GM23338 (cell line): ENCODE measurements around the gene RAP1GAP2. TPM values are rescaled to one million over a fixed set of nuclear protein-coding genes. Genes with fewer than 3 reads are reported as not detected.

ENCODE experiments used
- ATAC-seq: fragments of 200-7000 bp; cut with Tn5 transposase; 3 replicates; pipeline ENCODE4 v1.9.1; 2020
- DNase-seq: peaks from one replicate; pipeline ENCODE4 v3.0.0-alpha.2; 2015; ENCODE audit warnings: low spot score
- H2AFZ ChIP-seq: fragments of 200-600 bp; sonication (generic); 2 replicates; pipeline ENCODE4 v1.8.0; 2016; ENCODE audit warnings: antibody characterized with exemption, mild to moderate bottlenecking, moderate library complexity
- H3F3A ChIP-seq: fragments of 200-600 bp; sonication (generic); replicated peaks from 2 replicates; pipeline ENCODE4 v1.8.0; 2017; ENCODE audit warnings: antibody characterized with exemption, mixed run types, low read depth
- H3K27ac ChIP-seq: fragments of 200-600 bp; sonication (generic); 2 replicates; pipeline ENCODE4 v1.6.1; 2016; ENCODE audit warnings: low read depth
- H3K27me3 ChIP-seq: fragments of 200-600 bp; sonication (generic); 2 replicates; pipeline ENCODE4 v1.8.0; 2016; ENCODE audit warnings: mild to moderate bottlenecking, mixed run types, moderate library complexity; ENCODE audit not compliant: insufficient read depth
- H3K36me3 ChIP-seq: fragments of 200-600 bp; sonication (generic); 2 replicates; pipeline ENCODE4 v1.8.0; 2016; ENCODE audit warnings: mild to moderate bottlenecking; ENCODE audit not compliant: insufficient read depth
- H3K4me1 ChIP-seq: fragments of 200-600 bp; sonication (generic); 2 replicates; pipeline ENCODE4 v1.8.0; 2016; ENCODE audit warnings: mild to moderate bottlenecking, moderate library complexity; ENCODE audit not compliant: insufficient read depth
- H3K4me2 ChIP-seq: fragments of 200-600 bp; sonication (generic); 2 replicates; pipeline ENCODE4 v1.7.1; 2017; ENCODE audit warnings: mixed run types
- H3K4me3 ChIP-seq: fragments of 200-600 bp; sonication (generic); 2 replicates; pipeline ENCODE4 v1.6.1; 2016; ENCODE audit warnings: mixed run types
- H3K79me2 ChIP-seq: fragments of 200-600 bp; sonication (generic); replicated peaks from 2 replicates; pipeline ENCODE4 v1.8.0; 2017; ENCODE audit warnings: mild to moderate bottlenecking; ENCODE audit not compliant: insufficient read depth
- H3K9me2 ChIP-seq: fragments of 200-600 bp; sonication (generic); 2 replicates; pipeline ENCODE4 v1.8.0; 2017; ENCODE audit not compliant: insufficient read depth
- H4K20me1 ChIP-seq: fragments of 200-600 bp; sonication (generic); replicated peaks from 2 replicates; pipeline ENCODE4 v1.8.0; 2017; ENCODE audit warnings: mild to moderate bottlenecking; ENCODE audit not compliant: insufficient read depth
- H3K27ac Mint-ChIP-seq: 2 replicates; pipeline ENCODE4 v1.8.0; 2020; ENCODE audit warnings: inconsistent platforms, mild to moderate bottlenecking, moderate library complexity, mixed read lengths
- H3K27me3 Mint-ChIP-seq: 3 replicates; pipeline ENCODE4 v1.8.0; 2022; ENCODE audit warnings: low read depth, mild to moderate bottlenecking, moderate library complexity, mixed read lengths, inconsistent platforms; ENCODE audit not compliant: insufficient read depth, poor library complexity
- H3K36me3 Mint-ChIP-seq: 3 replicates; pipeline ENCODE4 v1.8.0; 2021; ENCODE audit warnings: low read depth, mild to moderate bottlenecking, inconsistent platforms, moderate library complexity, mixed read lengths
- H3K4me1 Mint-ChIP-seq: 3 replicates; pipeline ENCODE4 v1.8.0; 2020; ENCODE audit warnings: mild to moderate bottlenecking, inconsistent platforms, mixed read lengths
- H3K4me3 Mint-ChIP-seq: 3 replicates; pipeline ENCODE4 v1.8.0; 2021; ENCODE audit warnings: moderate library complexity, mild to moderate bottlenecking, inconsistent platforms, mixed read lengths
- H3K9me3 Mint-ChIP-seq: 3 replicates; pipeline ENCODE4 v1.8.0; 2020; ENCODE audit warnings: moderate library complexity, mild to moderate bottlenecking, inconsistent platforms, mixed read lengths
- CREB1 ChIP-seq: fragments of 250-450 bp; sonication (Bioruptor Pico); IDR thresholded peaks from 2 replicates; pipeline ENCODE4 v1.5.0; 2020; ENCODE audit warnings: low read depth, mild to moderate bottlenecking, moderate library complexity
- CTCF ChIP-seq, 2 experiments: fragments of 200-600 bp in 1 of 2; sonication (generic) in 1 of 2; conservative IDR thresholded peaks; 2 replicates each; pipeline versions ENCODE4 v1.5.1 to v1.6.1; 2016 to 2017; ENCODE audit warnings: antibody characterized with exemption in 2 of 2, low read depth in 2 of 2, mild to moderate bottlenecking in 2 of 2, moderate library complexity in 1 of 2
- ETS1 ChIP-seq: IDR thresholded peaks from 2 replicates; pipeline ENCODE4 v1.6.1; 2016; ENCODE audit warnings: antibody characterized with exemption
- EZH2 ChIP-seq: fragments of 200-600 bp; sonication (generic); IDR thresholded peaks from one replicate; pipeline ENCODE4 v1.8.0; 2017; ENCODE audit warnings: antibody characterized with exemption, mild to moderate bottlenecking, low read depth; ENCODE audit not compliant: unreplicated experiment
- EZH2phosphoT487 ChIP-seq: fragments of 200-600 bp; sonication (generic); IDR thresholded peaks from one replicate; pipeline ENCODE4 v1.8.1; 2018; ENCODE audit warnings: antibody characterized with exemption; ENCODE audit not compliant: unreplicated experiment
- JUNB ChIP-seq: IDR thresholded peaks from one replicate; pipeline ENCODE4 v1.6.1; 2016; ENCODE audit warnings: antibody characterized with exemption; ENCODE audit not compliant: unreplicated experiment
- NANOG ChIP-seq: IDR thresholded peaks from 2 replicates; pipeline ENCODE4 v1.6.1; 2016; ENCODE audit warnings: antibody characterized with exemption, borderline replicate concordance
- POLR2AphosphoS5 ChIP-seq: IDR thresholded peaks from 2 replicates; pipeline ENCODE4 v1.6.1; 2016; ENCODE audit warnings: antibody characterized with exemption, low read depth
- REST ChIP-seq: IDR thresholded peaks from one replicate; pipeline ENCODE4 v1.6.1; 2018; ENCODE audit warnings: antibody characterized with exemption; ENCODE audit not compliant: unreplicated experiment
- STAT1 ChIP-seq: IDR thresholded peaks from one replicate; pipeline ENCODE4 v1.6.1; 2016; ENCODE audit warnings: antibody characterized with exemption; ENCODE audit not compliant: unreplicated experiment
- ZNF114 ChIP-seq: fragments of 250-450 bp; sonication (Bioruptor Pico); IDR thresholded peaks from 2 replicates; pipeline ENCODE4 v1.5.0; 2020; ENCODE audit warnings: mild to moderate bottlenecking, moderate library complexity
- ZNF331 ChIP-seq: fragments of 250-450 bp; sonication (Bioruptor Pico); IDR thresholded peaks from 2 replicates; pipeline ENCODE4 v1.5.0; 2020; ENCODE audit warnings: low read depth, mild to moderate bottlenecking, moderate library complexity
- ZNF462 ChIP-seq: fragments of 250-450 bp; sonication (Bioruptor Pico); IDR thresholded peaks from 2 replicates; pipeline ENCODE4 v1.5.0; 2020; ENCODE audit warnings: mild to moderate bottlenecking, moderate library complexity
- polyA plus RNA-seq: library from polyadenylated mRNA; unstranded; fragments of >200 nt; fragmentation: Nextera tagmentation; extraction: Ambion mirVana; gene quantifications from 2 replicates; pipeline ENCODE4 v1.2.1, GENCODE V29; 2016
- total RNA-seq: library from RNA; depleted of rRNA; stranded (reverse); fragments of >200 nt; shearing (Covaris generic); gene quantifications from 2 replicates; pipeline ENCODE4 v1.2.3, GENCODE V29; 2014

RAP1GAP2 gene
- total and polyA plus RNA-seq, 2 experiments from 2014 or later: 17.8 to 46.1 TPM

GRCh38 chr17:2893422-2893914 is 97.2 kb downstream of the RAP1GAP2 start (continued):
- TF ChIP-seq ZNF462 (CRISPR knock-in tag): no peak

- Histone ChIP-seq H2AFZ (no peak overlapping the region), H3K79me2 (peaks cover 100% of the 10 kb centered on the region), H3K9me2 (no peaks in the 10 kb centered on the region), H3K27me3 (no peaks in the 10 kb centered on the region), H4K20me1 (peaks cover 44% of the 10 kb centered on the region), H3K27ac (0 out of 2 replicates have a peak overlapping the region, but pooled peaks have one; percentile 74), H3K4me2 (no peak overlapping the region), H3F3A (no peaks in the 10 kb centered on the region), H3K36me3 (no peaks in the 10 kb centered on the region; the same call in 1 of the 2 replicates), H3K4me1 (peaks cover 27% of the 10 kb centered on the region), H3K4me3 (no peak overlapping the region)
- H3K9me3 Mint-ChIP-seq: no peaks in the 10 kb centered on the region
- H3K4me1 Mint-ChIP-seq: peaks cover 43% of the 10 kb centered on the region
- H3K4me3 Mint-ChIP-seq: no peak overlapping the region
- DNase-seq: no peak
- peaks cover 18% of the 10 kb centered on the region for H3K27me3 Mint-ChIP-seq
- ATAC-seq: peak; percentile 26; the same call in 2 of the 3 replicates
- H3K27ac Mint-ChIP-seq: peak overlapping the region; percentile 80; the same call in 1 of the 2 replicates
- peaks cover 8% of the 10 kb centered on the region; the same call in 2 of the 3 replicates for H3K36me3 Mint-ChIP-seq
- TF ChIP-seq NANOG (no peak), POLR2AphosphoS5 (no peak), REST (no peak), ZNF331 (no peak), EZH2 (no peak), JUNB (no peak), ETS1 (no peak), EZH2phosphoT487 (no peak), CREB1 (CRISPR knock-in tag) (no peak), STAT1 (no peak), ZNF114 (CRISPR knock-in tag) (no peak), CTCF (conservative IDR thresholded peaks at IDR 0.05; ENCODE audit: low read depth in 2 of 2) (no peak)
Observed at GRCh38 chr17:2894782-2895181, 98.5 kb downstream of the RAP1GAP2 start.
